ENCODE data around the gene RUVBL1. TPM values are rescaled to one million over a fixed set of nuclear protein-coding genes. Genes with fewer than 3 reads are reported as not detected.
A peak's percentile ranks its signal among the peaks of the same experiment; 100 is the strongest.

RUVBL1 gene
- total and polyA plus RNA-seq, 9 donors = 15.6 to 37.9 (median 25.1) TPM

GRCh38 chr3:128131897-128132646, 8.5 kb upstream of the RUVBL1 start:
- no peak overlapping the region for H3K4me3 ChIP-seq
- H3K36me3 ChIP-seq = no peaks in the 10 kb centered on the region
- no peak for TF ChIP-seq POLR2A (IDR thresholded peaks at IDR 0.05)
- no peak for TF ChIP-seq EP300 (IDR thresholded peaks at IDR 0.05)
- TF ChIP-seq CTCF (IDR thresholded peaks at IDR 0.05) = no peak
- H3K4me1 ChIP-seq (ENCODE audit: insufficient read depth) = no peaks in the 10 kb centered on the region
- no peaks in the 10 kb centered on the region for H3K9me3 ChIP-seq
- H3K27ac ChIP-seq = no peak overlapping the region
- DNase-seq = no peak
- H3K27me3 ChIP-seq = no peaks in the 10 kb centered on the region
- intact Hi-C loops (cut with DNase I) = no loop called here
- 83 to 90% (median 86%) methylated on average over 7 of the region's 7 CpGs for WGBS, 3 donors

GRCh38 chr3:128128251-128128650, 4.6 kb upstream of the RUVBL1 start:
- Histone ChIP-seq H3K4me3 (no peak overlapping the region), H3K9me3 (no peaks in the 10 kb centered on the region), H3K4me1 (ENCODE audit: insufficient read depth) (no peaks in the 10 kb centered on the region), H3K27ac (no peak overlapping the region), H3K36me3 (no peaks in the 10 kb centered on the region), H3K27me3 (no peaks in the 10 kb centered on the region)
- 39 to 42% (median 39%) methylated on average over 1 of the region's 1 CpG for WGBS, 3 donors
- DNase-seq = no peak
- intact Hi-C loops (cut with DNase I) = no loop called here
- TF ChIP-seq CTCF (IDR thresholded peaks at IDR 0.05) = no peak
- no peak for TF ChIP-seq EP300 (IDR thresholded peaks at IDR 0.05)
- no peak for TF ChIP-seq POLR2A (IDR thresholded peaks at IDR 0.05)

- no peak for TF ChIP-seq CTCF (IDR thresholded peaks at IDR 0.05)
- TF ChIP-seq POLR2A (IDR thresholded peaks at IDR 0.05) = no peak
- no peak for TF ChIP-seq EP300 (IDR thresholded peaks at IDR 0.05)
- WGBS, 3 donors = 34 to 52% (median 48%) methylated on average over 2 of the region's 2 CpGs
- Histone ChIP-seq H3K4me1 (ENCODE audit: insufficient read depth) (no peaks in the 10 kb centered on the region), H3K27me3 (no peaks in the 10 kb centered on the region), H3K36me3 (no peaks in the 10 kb centered on the region), H3K4me3 (no peak overlapping the region), H3K9me3 (no peaks in the 10 kb centered on the region), H3K27ac (no peak overlapping the region)
- intact Hi-C loops (cut with DNase I) = no loop called here
- DNase-seq = no peak
These were observed 3.6 kb upstream of the RUVBL1 start for GRCh38 chr3:128127236-128127635.

- intact Hi-C loops (cut with DNase I) = no loop called here
- TF ChIP-seq CTCF (IDR thresholded peaks at IDR 0.05) (no peak), EP300 (IDR thresholded peaks at IDR 0.05) (no peak), POLR2A (IDR thresholded peaks at IDR 0.05) (no peak)
- DNase-seq = peak in 2 of 5 donors; percentile 35 to 50
- Histone ChIP-seq H3K27ac (no peak overlapping the region), H3K36me3 (no peaks in the 10 kb centered on the region), H3K4me1 (ENCODE audit: insufficient read depth) (no peaks in the 10 kb centered on the region), H3K9me3 (no peaks in the 10 kb centered on the region), H3K27me3 (no peaks in the 10 kb centered on the region), H3K4me3 (peak overlapping the region; percentile 56)
- 0 to 1% (median 0%) methylated on average over 21 to 22 of the region's 22 CpGs for WGBS, 3 donors
These were observed 465 bp downstream of the RUVBL1 start for GRCh38 chr3:128123156-128123537.

All from ovary (tissue), 9 donors.